Trophoblast cell (in vitro differentiated cells and primary cell): ENCODE measurements around the gene LRRC45.

Experiments
- DNase-seq, 2 donors: peaks; one replicate each; pipeline ENCODE4 v3.0.0-alpha.2; 2016
- H2AFZ ChIP-seq: 2 replicates; pipeline ENCODE4 v1.6.1; 2013; ENCODE audit warnings: low read length, moderate library complexity, mild to moderate bottlenecking; ENCODE audit not compliant: insufficient read depth, poor library complexity
- H2AK5ac ChIP-seq: 2 replicates; pipeline ENCODE4 v1.6.1; 2013; ENCODE audit warnings: mild to moderate bottlenecking, low read length
- H2BK120ac ChIP-seq: 2 replicates; pipeline ENCODE4 v1.6.1; 2013; ENCODE audit warnings: low read length, mild to moderate bottlenecking, moderate library complexity; ENCODE audit not compliant: insufficient read depth, poor library complexity
- H2BK12ac ChIP-seq: 2 replicates; pipeline ENCODE4 v1.6.1; 2013; ENCODE audit warnings: mild to moderate bottlenecking, low read length, moderate library complexity
- H2BK5ac ChIP-seq: 2 replicates; pipeline ENCODE4 v1.6.1; 2013; ENCODE audit warnings: low read length, low read depth, moderate library complexity, mild to moderate bottlenecking; ENCODE audit not compliant: poor library complexity
- H3K14ac ChIP-seq: 2 replicates; pipeline ENCODE4 v1.6.1; 2013; ENCODE audit warnings: mild to moderate bottlenecking, low read length
- H3K18ac ChIP-seq: 2 replicates; pipeline ENCODE4 v1.6.1; 2013; ENCODE audit warnings: mild to moderate bottlenecking, low read length
- H3K23ac ChIP-seq: 2 replicates; pipeline ENCODE4 v1.6.1; 2013; ENCODE audit warnings: low read length
- H3K27ac ChIP-seq: 2 replicates; pipeline ENCODE4 v1.5.1; 2013; ENCODE audit warnings: low read depth, mild to moderate bottlenecking, inconsistent platforms, low read length, moderate library complexity
- H3K27me3 ChIP-seq: 2 replicates; pipeline ENCODE4 v1.6.1; 2013; ENCODE audit warnings: inconsistent platforms, mild to moderate bottlenecking, low read length, moderate library complexity; ENCODE audit not compliant: insufficient read depth
- H3K36me3 ChIP-seq, 2 experiments: 1 replicate in 1 of 2; 2 replicates in 1 of 2; pipeline ENCODE4 v1.6.1; 2013; ENCODE audit warnings: low read length in 2 of 2, mild to moderate bottlenecking in 2 of 2, moderate library complexity in 1 of 2; ENCODE audit not compliant: insufficient read depth in 2 of 2, control insufficient read depth in 1 of 2
- H3K4ac ChIP-seq: 2 replicates; pipeline ENCODE4 v1.6.1; 2013; ENCODE audit warnings: low read depth, mild to moderate bottlenecking, low read length, moderate library complexity
- H3K4me1 ChIP-seq, 2 experiments: 1 replicate in 1 of 2; 2 replicates in 1 of 2; pipeline ENCODE4 v1.6.1; 2013; ENCODE audit warnings: low read length in 2 of 2, mild to moderate bottlenecking in 2 of 2, moderate library complexity in 1 of 2; ENCODE audit not compliant: insufficient read depth in 2 of 2, control insufficient read depth in 1 of 2
- H3K4me2 ChIP-seq: 2 replicates; pipeline ENCODE4 v1.6.1; 2013; ENCODE audit warnings: inconsistent platforms, mild to moderate bottlenecking, low read length, moderate library complexity
- H3K4me3 ChIP-seq: 2 replicates; pipeline ENCODE4 v1.5.1; 2013; ENCODE audit warnings: mild to moderate bottlenecking, low read depth, low read length, inconsistent platforms
- H3K79me1 ChIP-seq: one replicate; pipeline ENCODE4 v1.6.1; 2013; ENCODE audit warnings: low read length
- H3K79me2 ChIP-seq: 2 replicates; pipeline ENCODE4 v1.6.1; 2013; ENCODE audit warnings: low read length, mild to moderate bottlenecking; ENCODE audit not compliant: control insufficient read depth, insufficient read depth, poor library complexity
- H3K9ac ChIP-seq: 2 replicates; pipeline ENCODE4 v1.6.1; 2013; ENCODE audit warnings: mild to moderate bottlenecking, low read length
- H3K9me3 ChIP-seq: 2 replicates; pipeline ENCODE4 v1.6.1; 2013; ENCODE audit warnings: low read depth, mild to moderate bottlenecking, control low read depth, inconsistent platforms, low read length; ENCODE audit not compliant: insufficient read depth
- H4K12ac ChIP-seq: 2 replicates; pipeline ENCODE4 v1.6.1; 2013; ENCODE audit warnings: low read depth, mild to moderate bottlenecking, low read length, moderate library complexity
- H4K8ac ChIP-seq: 2 replicates; pipeline ENCODE4 v1.6.1; 2013; ENCODE audit warnings: low read depth, mild to moderate bottlenecking, low read length, moderate library complexity
- H4K91ac ChIP-seq: one replicate; pipeline ENCODE4 v1.6.1; 2013; ENCODE audit warnings: low read depth, mild to moderate bottlenecking, low read length, moderate library complexity
- WGBS: extraction: QIAGEN DNeasy Blood & Tissue Kit; methylation state at CpG from one replicate; pipeline ENCODE4 v1.1.7; 2013; ENCODE audit warnings: missing lambda C conversion rate; ENCODE audit not compliant: insufficient read length, insufficient coverage; ENCODE audit errors: extremely low coverage; 5-methylcytosine and 5-hydroxymethylcytosine counted together

Gene LRRC45

GRCh38 chr17:82012261-82012639 lies 10.9 kb upstream of the LRRC45 start:
- H3K4me2 ChIP-seq, result no peak overlapping the region
- no peak overlapping the region for H3K9ac ChIP-seq
- H3K14ac ChIP-seq, result peak overlapping the region; percentile 2
- H3K9me3 ChIP-seq, result peaks cover under 1% of the 10 kb centered on the region
- peaks cover 6 to 10% of the 10 kb centered on the region in 2 experiments for H3K36me3 ChIP-seq
- peak overlapping the region; percentile 19 for H2BK12ac ChIP-seq
- H2AFZ ChIP-seq, result no peak overlapping the region
- H3K79me1 ChIP-seq, result peaks cover 16% of the 10 kb centered on the region
- H4K12ac ChIP-seq, result no peak overlapping the region
- H3K79me2 ChIP-seq, result peaks cover 2% of the 10 kb centered on the region
- peak overlapping the region; percentile 17 for H3K27ac ChIP-seq
- peak overlapping the region; percentile 26 for H2BK120ac ChIP-seq
- no peak for DNase-seq
- peak overlapping the region; percentile 21 for H4K8ac ChIP-seq
- H3K4me3 ChIP-seq, result no peak overlapping the region
- no peak overlapping the region for H3K4ac ChIP-seq
- peak overlapping the region; percentile 11 for H2BK5ac ChIP-seq
- H3K27me3 ChIP-seq, result no peaks in the 10 kb centered on the region
- WGBS, result no CpG with 5 or more reads among the region's 20 CpGs
- no peak overlapping the region for H3K18ac ChIP-seq
- no peak overlapping the region for H3K23ac ChIP-seq
- H4K91ac ChIP-seq, result peak overlapping the region; percentile 71
- peak overlapping the region; percentile 42 for H2AK5ac ChIP-seq
- peaks cover 17 to 18% of the 10 kb centered on the region in 2 experiments for H3K4me1 ChIP-seq

GRCh38 chr17:82012640-82013295 lies 10.3 kb upstream of the LRRC45 start:
- peaks cover 2% of the 10 kb centered on the region for H3K79me2 ChIP-seq
- peak overlapping the region; percentile 71 for H4K91ac ChIP-seq
- peak overlapping the region; percentile 49 for H3K14ac ChIP-seq
- peaks cover 9 to 12% of the 10 kb centered on the region in 2 experiments for H3K36me3 ChIP-seq
- WGBS, result no CpG with 5 or more reads among the region's 19 CpGs
- peak overlapping the region; percentile 39 for H4K8ac ChIP-seq
- peak overlapping the region; percentile 11 for H2BK5ac ChIP-seq
- H3K4me3 ChIP-seq, result no peak overlapping the region
- H2AFZ ChIP-seq, result no peak overlapping the region
- no peaks in the 10 kb centered on the region for H3K27me3 ChIP-seq
- peak overlapping the region; percentile 17 for H3K27ac ChIP-seq
- peaks cover 16% of the 10 kb centered on the region for H3K79me1 ChIP-seq
- H2BK120ac ChIP-seq, result peak overlapping the region; percentile 26
- H3K23ac ChIP-seq, result no peak overlapping the region
- peak overlapping the region; percentile 10 for H3K18ac ChIP-seq
- H3K4ac ChIP-seq, result no peak overlapping the region
- H3K4me2 ChIP-seq, result no peak overlapping the region
- peaks cover 17 to 18% of the 10 kb centered on the region in 2 experiments for H3K4me1 ChIP-seq
- H3K9me3 ChIP-seq, result peaks cover 2% of the 10 kb centered on the region
- H4K12ac ChIP-seq, result no peak overlapping the region
- DNase-seq, result peak; percentile 77 to 81
- peak overlapping the region; percentile 19 for H2BK12ac ChIP-seq
- H3K9ac ChIP-seq, result no peak overlapping the region
- H2AK5ac ChIP-seq, result peak overlapping the region; percentile 46

- Histone ChIP-seq H3K79me1 (peaks cover 13% of the 10 kb centered on the region), H2BK12ac (peak overlapping the region; percentile 6), H2AFZ (no peak overlapping the region), H3K79me2 (peaks cover 2% of the 10 kb centered on the region), H3K36me3 (peaks cover 13 to 18% of the 10 kb centered on the region in 2 experiments), H3K9ac (no peak overlapping the region), H3K14ac (peak overlapping the region; percentile 49), H3K18ac (peak overlapping the region; percentile 10), H3K9me3 (peaks cover 2% of the 10 kb centered on the region), H2BK5ac (no peak overlapping the region), H4K8ac (peak overlapping the region; percentile 39), H3K27ac (peak overlapping the region; percentile 8), H4K91ac (peak overlapping the region; percentile 45), H3K4me2 (no peak overlapping the region), H3K4ac (no peak overlapping the region), H3K23ac (no peak overlapping the region), H3K27me3 (no peaks in the 10 kb centered on the region), H4K12ac (no peak overlapping the region), H2AK5ac (peak overlapping the region; percentile 46), H3K4me3 (no peak overlapping the region), H3K4me1 (peaks cover 17 to 18% of the 10 kb centered on the region in 2 experiments), H2BK120ac (peak overlapping the region; percentile 37)
- DNase-seq, result peak in 1 of 2 donors; percentile 62
- WGBS, result no CpG with 5 or more reads among the region's 22 CpGs
These were observed 9.8 kb upstream of the LRRC45 start for GRCh38 chr17:82013341-82013740.

- Histone ChIP-seq H3K23ac (no peak overlapping the region), H3K4me1 (peaks cover 17 to 18% of the 10 kb centered on the region in 2 experiments), H4K91ac (peak overlapping the region; percentile 45), H4K8ac (no peak overlapping the region), H3K79me2 (peaks cover 2% of the 10 kb centered on the region), H3K4me3 (no peak overlapping the region), H2BK12ac (peak overlapping the region; percentile 6), H3K27ac (no peak overlapping the region), H3K4ac (no peak overlapping the region), H2AFZ (no peak overlapping the region), H3K36me3 (peaks cover 18 to 22% of the 10 kb centered on the region in 2 experiments), H3K9ac (no peak overlapping the region), H3K4me2 (no peak overlapping the region), H2BK120ac (peak overlapping the region; percentile 37), H3K27me3 (no peaks in the 10 kb centered on the region), H4K12ac (no peak overlapping the region), H2BK5ac (no peak overlapping the region), H3K9me3 (peaks cover 2% of the 10 kb centered on the region), H2AK5ac (peak overlapping the region; percentile 31), H3K18ac (peak overlapping the region; percentile 10), H3K14ac (peak overlapping the region; percentile 5), H3K79me1 (peaks cover 13% of the 10 kb centered on the region)
- no peak for DNase-seq
- no CpG with 5 or more reads among the region's 16 CpGs for WGBS
These were observed 9.3 kb upstream of the LRRC45 start for GRCh38 chr17:82013772-82014321.
